Activated CD8-positive, alpha-beta T cell treated with anti-CD3 and anti-CD28 coated beads for 36 hours (primary cell): ENCODE results near the gene TMEM236. TPM values are rescaled to one million over a fixed set of nuclear protein-coding genes. Genes with fewer than 3 reads are reported as not detected.

Experiments
- ATAC-seq: fragments of 200-7000 bp; cut with Tn5 transposase; one replicate; pipeline ENCODE4 v1.10.0; 2021; ENCODE audit warnings: mild to moderate bottlenecking, moderate library complexity
- CTCF ChIA-PET: fragments of 350-600 bp; sonication (Branson Sonifier 250); formaldehyde crosslinking; loops from one replicate; lab custom pipeline; 2021; ENCODE audit warnings: antibody characterized with exemption; lab: Charles Lee
- POLR2A ChIA-PET: fragments of 350-600 bp; sonication (Branson Sonifier 250); formaldehyde crosslinking; loops from one replicate; lab custom pipeline; 2021; ENCODE audit warnings: antibody characterized with exemption; lab: Charles Lee
- DNase-seq: peaks from one replicate; pipeline ENCODE4 v3.0.0-alpha.2; 2020
- H3K27ac Mint-ChIP-seq: one replicate; pipeline ENCODE4 v1.8.0; 2021; ENCODE audit warnings: mild to moderate bottlenecking, mixed read lengths
- H3K27me3 Mint-ChIP-seq: one replicate; pipeline ENCODE4 v1.8.0; 2021; ENCODE audit warnings: mixed read lengths
- H3K36me3 Mint-ChIP-seq: one replicate; pipeline ENCODE4 v1.8.0; 2021; ENCODE audit warnings: low read depth, mixed read lengths
- H3K4me1 Mint-ChIP-seq: one replicate; pipeline ENCODE4 v1.8.0; 2021; ENCODE audit warnings: low read depth, mixed read lengths
- H3K4me3 Mint-ChIP-seq: one replicate; pipeline ENCODE4 v1.8.0; 2021; ENCODE audit warnings: mild to moderate bottlenecking, moderate library complexity, mixed read lengths
- H3K9me3 Mint-ChIP-seq: one replicate; pipeline ENCODE4 v1.8.0; 2021; ENCODE audit warnings: mixed read lengths
- CTCF ChIP-seq: fragments of 200-600 bp; IDR thresholded peaks from one replicate; pipeline ENCODE4 v1.8.0; 2022; ENCODE audit warnings: antibody characterized with exemption, mild to moderate bottlenecking
- intact Hi-C: fragments of 100-400 bp; cut with micrococcal nuclease; formaldehyde crosslinking; loops from one replicate; pipeline ENCODE4 v1.10.0; 2022
- total RNA-seq, 2 experiments: library from RNA; stranded (reverse); gene quantifications; one replicate each; pipeline ENCODE4 v1.2.3, GENCODE V29; 2021

TMEM236 gene
- total RNA-seq, 2 experiments from 2014 or later, result 0.11 to 0.16 TPM

GRCh38 chr10:17821893-17822292 is 69.9 kb downstream of the TMEM236 start:
- TF ChIP-seq CTCF, result no peak
- CTCF ChIA-PET, result no interaction called here
- Mint-ChIP-seq H3K27ac (no peak overlapping the region), H3K4me3 (no peak overlapping the region), H3K9me3 (no peaks in the 10 kb centered on the region), H3K4me1 (no peaks in the 10 kb centered on the region), H3K36me3 (no peaks in the 10 kb centered on the region), H3K27me3 (peaks cover 3% of the 10 kb centered on the region)
- ATAC-seq (no peak), DNase-seq (no peak)
- POLR2A ChIA-PET, result interaction anchor here (1.0 kb wide), 1 partner anchor 401 kb away, joined by 3 read pairs; no protein-coding TSS in a partner anchor
- intact Hi-C loops, result no loop called here

DNA sequence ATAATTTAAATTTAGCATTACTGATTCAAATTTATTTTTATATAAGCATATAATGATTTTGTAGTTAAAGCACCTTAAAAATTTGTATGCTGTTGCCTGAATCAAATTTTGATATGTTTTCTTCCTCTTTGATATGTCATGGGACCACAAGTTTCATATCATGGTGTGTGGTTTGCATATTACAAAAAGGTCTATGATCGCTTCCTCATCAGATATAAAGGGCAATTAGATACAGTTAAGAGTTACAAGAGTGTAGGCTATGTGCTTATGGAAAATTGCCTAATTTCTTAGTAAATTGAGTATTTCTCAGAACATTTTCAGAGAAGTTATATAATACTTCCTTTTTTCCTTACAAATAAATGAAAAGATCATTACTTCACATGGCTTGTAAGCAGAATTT is 79.3 kb downstream of the TMEM236 start:
- Mint-ChIP-seq H3K27ac (no peak overlapping the region), H3K4me3 (no peak overlapping the region), H3K36me3 (no peaks in the 10 kb centered on the region), H3K4me1 (no peaks in the 10 kb centered on the region), H3K9me3 (no peaks in the 10 kb centered on the region), H3K27me3 (peaks cover 2% of the 10 kb centered on the region)
- ChIA-PET POLR2A (no interaction called here), CTCF (no interaction called here)
- DNase-seq, result no peak
- intact Hi-C loops, result no loop called here
- no peak for ATAC-seq
- TF ChIP-seq CTCF, result no peak

DNA sequence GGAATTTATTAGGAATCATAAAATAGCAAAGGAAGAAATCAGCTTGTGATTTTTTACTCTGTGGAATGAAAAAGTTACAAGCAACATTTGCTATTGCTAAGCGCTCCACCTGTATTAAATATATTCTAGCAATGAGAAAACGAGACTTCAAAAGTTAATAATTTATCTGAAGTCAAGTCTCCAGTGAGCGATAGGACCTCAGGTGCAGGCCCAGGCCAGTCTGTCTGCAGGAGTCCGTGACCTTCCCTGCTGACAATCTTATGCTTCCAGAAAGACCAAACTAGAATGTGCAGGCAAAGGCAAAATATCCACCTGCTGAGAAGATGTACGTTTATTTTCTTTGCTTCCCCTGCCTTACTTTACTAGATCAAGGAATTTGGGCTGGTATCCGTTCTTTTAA is 79.9 kb downstream of the TMEM236 start:
- H3K27me3 Mint-ChIP-seq, result peaks cover 2% of the 10 kb centered on the region
- H3K4me3 Mint-ChIP-seq, result no peak overlapping the region
- no peak overlapping the region for H3K27ac Mint-ChIP-seq
- H3K9me3 Mint-ChIP-seq, result no peaks in the 10 kb centered on the region
- intact Hi-C loops, result no loop called here
- no peak for DNase-seq
- no peak for ATAC-seq
- ChIA-PET POLR2A (no interaction called here), CTCF (no interaction called here)
- H3K4me1 Mint-ChIP-seq, result no peaks in the 10 kb centered on the region
- no peaks in the 10 kb centered on the region for H3K36me3 Mint-ChIP-seq
- TF ChIP-seq CTCF, result no peak

GRCh38 chr10:17833656-17834055 is 81.7 kb downstream of the TMEM236 start:
- no peaks in the 10 kb centered on the region for H3K4me1 Mint-ChIP-seq
- H3K27me3 Mint-ChIP-seq, result peaks cover 8% of the 10 kb centered on the region
- POLR2A ChIA-PET, result no interaction called here
- H3K9me3 Mint-ChIP-seq, result no peaks in the 10 kb centered on the region
- H3K4me3 Mint-ChIP-seq, result no peak overlapping the region
- DNase-seq (no peak), ATAC-seq (no peak)
- H3K27ac Mint-ChIP-seq, result no peak overlapping the region
- CTCF ChIA-PET, result no interaction called here
- TF ChIP-seq CTCF, result no peak
- intact Hi-C loops, result no loop called here
- H3K36me3 Mint-ChIP-seq, result no peaks in the 10 kb centered on the region

DNA sequence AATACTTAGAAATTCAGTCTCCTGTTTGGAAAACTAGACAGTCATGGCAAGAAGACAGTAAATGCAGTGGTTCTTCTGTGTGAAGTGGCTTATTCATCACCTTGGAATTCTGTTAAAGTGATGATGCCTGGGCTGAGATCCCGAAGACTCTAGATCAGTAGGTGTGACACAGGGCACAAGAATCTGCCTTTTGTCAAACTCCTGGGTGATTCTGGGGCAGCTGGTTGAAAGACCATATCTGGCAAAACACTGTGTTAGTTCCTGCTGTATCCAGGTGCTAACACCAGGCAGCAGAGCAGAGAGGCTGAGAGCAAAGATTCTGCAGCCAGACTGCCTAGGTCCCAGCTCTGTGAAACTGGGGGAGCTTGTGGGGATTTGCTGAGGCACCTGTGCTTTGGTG is 83.7 kb downstream of the TMEM236 start:
- TF ChIP-seq CTCF, result no peak
- Mint-ChIP-seq H3K27ac (no peak overlapping the region), H3K36me3 (no peaks in the 10 kb centered on the region), H3K4me1 (no peaks in the 10 kb centered on the region), H3K4me3 (no peak overlapping the region), H3K27me3 (peaks cover 8% of the 10 kb centered on the region), H3K9me3 (no peaks in the 10 kb centered on the region)
- CTCF ChIA-PET, result no interaction called here
- POLR2A ChIA-PET, result no interaction called here
- intact Hi-C loops, result no loop called here
- DNase-seq, result no peak
- no peak for ATAC-seq
